Astrocyte (in vitro differentiated cells and primary cell): ENCODE measurements around the gene C10orf105. TPM values are rescaled to one million over a fixed set of nuclear protein-coding genes. Genes with fewer than 3 reads are reported as not detected.

Experiments
- DNase-seq: peaks from one replicate; pipeline ENCODE4 v3.0.0-alpha.2; 2010; ENCODE audit warnings: low read depth
- FAIRE-seq: peaks from 2 replicates; lab custom pipeline; 2011; peaks lifted over from hg19 to GRCh38; lab: Jason Lieb, UNC
- H2AFZ ChIP-seq: 2 replicates; pipeline ENCODE4 v1.6.0; 2012; ENCODE audit warnings: low read depth, low read length, inconsistent platforms
- H3K27ac ChIP-seq: 2 replicates; pipeline ENCODE4 v1.5.1; 2011; ENCODE audit warnings: low read depth, low read length, inconsistent platforms
- H3K27me3 ChIP-seq: 2 replicates; pipeline ENCODE4 v1.6.0; 2011; ENCODE audit warnings: low read length, inconsistent platforms; ENCODE audit not compliant: insufficient read depth
- H3K36me3 ChIP-seq: 2 replicates; pipeline ENCODE4 v1.5.1; 2011; ENCODE audit warnings: low read length, inconsistent platforms; ENCODE audit not compliant: insufficient read depth
- H3K4me1 ChIP-seq: 2 replicates; pipeline ENCODE4 v1.5.1; 2011; ENCODE audit warnings: low read length, inconsistent platforms; ENCODE audit not compliant: insufficient read depth
- H3K4me2 ChIP-seq: 2 replicates; pipeline ENCODE4 v1.6.0; 2012; ENCODE audit warnings: low read length, inconsistent platforms
- H3K4me3 ChIP-seq: 2 replicates; pipeline ENCODE4 v1.5.1; 2011; ENCODE audit warnings: low read depth, mild to moderate bottlenecking, low read length, inconsistent platforms; ENCODE audit not compliant: insufficient read depth
- H3K79me2 ChIP-seq: 2 replicates; pipeline ENCODE4 v1.6.0; 2012; ENCODE audit warnings: mild to moderate bottlenecking, low read length, inconsistent platforms; ENCODE audit not compliant: insufficient read depth
- H3K9ac ChIP-seq: 2 replicates; pipeline ENCODE4 v1.6.0; 2012; ENCODE audit warnings: mild to moderate bottlenecking, low read length, inconsistent platforms
- H3K9me3 ChIP-seq: 2 replicates; pipeline ENCODE4 v1.5.1; 2012; ENCODE audit warnings: low read depth, mild to moderate bottlenecking, low read length, inconsistent platforms; ENCODE audit not compliant: insufficient read depth
- H4K20me1 ChIP-seq: 2 replicates; pipeline ENCODE4 v1.6.0; 2012; ENCODE audit warnings: low read length, inconsistent platforms; ENCODE audit not compliant: insufficient read depth
- H3K27ac Mint-ChIP-seq: one replicate; pipeline ENCODE4 v1.8.0; 2021; ENCODE audit warnings: mild to moderate bottlenecking, mixed read lengths; ENCODE audit not compliant: unreplicated experiment
- H3K27me3 Mint-ChIP-seq: one replicate; pipeline ENCODE4 v1.8.0; 2021; ENCODE audit warnings: low read depth, mixed read lengths; ENCODE audit not compliant: unreplicated experiment
- H3K36me3 Mint-ChIP-seq: one replicate; pipeline ENCODE4 v1.8.0; 2021; ENCODE audit warnings: low read depth, mixed read lengths; ENCODE audit not compliant: unreplicated experiment
- H3K4me1 Mint-ChIP-seq: one replicate; pipeline ENCODE4 v1.8.0; 2021; ENCODE audit warnings: low read depth, mixed read lengths; ENCODE audit not compliant: unreplicated experiment
- H3K4me3 Mint-ChIP-seq: one replicate; pipeline ENCODE4 v1.8.0; 2021; ENCODE audit warnings: mild to moderate bottlenecking, moderate library complexity, mixed read lengths; ENCODE audit not compliant: unreplicated experiment
- H3K9me3 Mint-ChIP-seq: one replicate; pipeline ENCODE4 v1.8.0; 2021; ENCODE audit warnings: mild to moderate bottlenecking, mixed read lengths; ENCODE audit not compliant: unreplicated experiment
- EZH2 ChIP-seq: IDR thresholded peaks from 2 replicates; pipeline ENCODE4 v1.6.1; 2012; ENCODE audit warnings: mild to moderate bottlenecking, low read length, inconsistent platforms; ENCODE audit not compliant: insufficient read depth
- total RNA-seq: library from RNA; stranded (reverse); gene quantifications from 2 replicates; pipeline ENCODE4 v1.2.1, GENCODE V29; 2021
- TF ChIP-seq, protein P1 (sequence below): IDR thresholded peaks from 2 replicates; pipeline ENCODE4 v1.5.1; 2011; ENCODE audit warnings: low read depth, mild to moderate bottlenecking, inconsistent platforms, low read length, moderate library complexity; ENCODE audit not compliant: insufficient read depth

Gene C10orf105
- total RNA-seq, 1 donor from 2014 or later = not detected

DNA sequence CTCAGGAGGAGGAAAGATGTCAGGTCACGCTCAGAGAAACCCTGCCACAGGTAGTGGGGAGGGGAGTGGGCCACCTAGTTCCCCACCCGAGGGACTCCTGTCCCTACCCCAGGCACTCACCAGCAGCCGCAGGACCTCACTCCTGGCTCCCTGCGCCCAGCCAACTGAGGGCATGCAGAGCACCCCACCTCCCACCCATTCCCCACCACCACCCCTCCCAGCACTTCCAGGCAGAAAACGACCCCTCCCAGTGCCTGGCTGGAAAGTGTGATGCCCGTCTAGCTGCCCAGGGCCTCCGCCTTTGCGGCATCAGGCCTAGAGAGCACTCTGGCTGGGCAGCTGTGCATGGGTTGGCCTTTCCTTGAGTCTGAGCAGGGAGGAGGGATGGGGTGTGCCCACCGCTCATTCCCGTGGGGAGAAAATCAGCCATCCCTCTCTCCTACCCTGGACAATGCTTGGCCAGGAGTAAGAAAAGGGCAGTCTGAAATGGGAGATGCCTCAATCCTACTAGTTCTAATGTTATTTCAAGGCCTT, 1.3 kb downstream of the C10orf105 start:
- H3K4me1 Mint-ChIP-seq = peaks cover 6% of the 10 kb centered on the region
- FAIRE-seq (no peak), DNase-seq (no peak)
- H3K36me3 ChIP-seq = no peaks in the 10 kb centered on the region
- peaks cover 6% of the 10 kb centered on the region for H3K9me3 Mint-ChIP-seq
- no peak overlapping the region for H3K4me2 ChIP-seq
- H3K27ac Mint-ChIP-seq = no peak overlapping the region
- peaks cover 5% of the 10 kb centered on the region for H3K4me1 ChIP-seq
- no peaks in the 10 kb centered on the region for H4K20me1 ChIP-seq
- H3K79me2 ChIP-seq = no peaks in the 10 kb centered on the region
- no peaks in the 10 kb centered on the region for H3K36me3 Mint-ChIP-seq
- H3K9ac ChIP-seq = no peak overlapping the region
- H3K4me3 Mint-ChIP-seq = no peak overlapping the region
- H3K9me3 ChIP-seq = no peaks in the 10 kb centered on the region
- TF ChIP-seq EZH2 = no peak
- TF ChIP-seq, protein P1, sequence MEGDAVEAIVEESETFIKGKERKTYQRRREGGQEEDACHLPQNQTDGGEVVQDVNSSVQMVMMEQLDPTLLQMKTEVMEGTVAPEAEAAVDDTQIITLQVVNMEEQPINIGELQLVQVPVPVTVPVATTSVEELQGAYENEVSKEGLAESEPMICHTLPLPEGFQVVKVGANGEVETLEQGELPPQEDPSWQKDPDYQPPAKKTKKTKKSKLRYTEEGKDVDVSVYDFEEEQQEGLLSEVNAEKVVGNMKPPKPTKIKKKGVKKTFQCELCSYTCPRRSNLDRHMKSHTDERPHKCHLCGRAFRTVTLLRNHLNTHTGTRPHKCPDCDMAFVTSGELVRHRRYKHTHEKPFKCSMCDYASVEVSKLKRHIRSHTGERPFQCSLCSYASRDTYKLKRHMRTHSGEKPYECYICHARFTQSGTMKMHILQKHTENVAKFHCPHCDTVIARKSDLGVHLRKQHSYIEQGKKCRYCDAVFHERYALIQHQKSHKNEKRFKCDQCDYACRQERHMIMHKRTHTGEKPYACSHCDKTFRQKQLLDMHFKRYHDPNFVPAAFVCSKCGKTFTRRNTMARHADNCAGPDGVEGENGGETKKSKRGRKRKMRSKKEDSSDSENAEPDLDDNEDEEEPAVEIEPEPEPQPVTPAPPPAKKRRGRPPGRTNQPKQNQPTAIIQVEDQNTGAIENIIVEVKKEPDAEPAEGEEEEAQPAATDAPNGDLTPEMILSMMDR = no peak
- no peak overlapping the region for H2AFZ ChIP-seq
- no peak overlapping the region for H3K4me3 ChIP-seq
- H3K27ac ChIP-seq = no peak overlapping the region
- H3K27me3 Mint-ChIP-seq = peaks cover 47% of the 10 kb centered on the region
- H3K27me3 ChIP-seq = peaks cover 11% of the 10 kb centered on the region

DNA sequence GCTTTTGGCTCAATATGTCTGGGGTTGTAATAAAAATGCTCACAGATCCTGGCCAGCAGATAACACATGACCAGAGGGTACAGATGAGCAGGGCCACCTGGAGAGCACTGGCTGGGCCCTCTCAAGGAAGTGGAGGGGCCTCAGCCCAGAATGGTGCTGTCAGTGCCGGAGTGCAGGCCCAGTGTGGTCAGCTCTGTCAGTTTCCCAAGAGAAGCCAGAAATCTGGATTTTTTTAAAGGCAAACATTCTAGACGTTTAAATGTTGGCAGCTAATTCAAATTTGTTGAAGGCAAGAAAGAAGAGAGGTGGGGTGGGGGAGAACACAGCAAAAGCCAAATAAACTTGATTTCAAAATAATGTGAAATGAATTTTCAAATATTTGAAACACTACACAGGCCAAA, 2.0 kb downstream of the C10orf105 start:
- no peak for FAIRE-seq
- H3K27ac Mint-ChIP-seq = no peak overlapping the region
- no peak for TF ChIP-seq EZH2

DNA sequence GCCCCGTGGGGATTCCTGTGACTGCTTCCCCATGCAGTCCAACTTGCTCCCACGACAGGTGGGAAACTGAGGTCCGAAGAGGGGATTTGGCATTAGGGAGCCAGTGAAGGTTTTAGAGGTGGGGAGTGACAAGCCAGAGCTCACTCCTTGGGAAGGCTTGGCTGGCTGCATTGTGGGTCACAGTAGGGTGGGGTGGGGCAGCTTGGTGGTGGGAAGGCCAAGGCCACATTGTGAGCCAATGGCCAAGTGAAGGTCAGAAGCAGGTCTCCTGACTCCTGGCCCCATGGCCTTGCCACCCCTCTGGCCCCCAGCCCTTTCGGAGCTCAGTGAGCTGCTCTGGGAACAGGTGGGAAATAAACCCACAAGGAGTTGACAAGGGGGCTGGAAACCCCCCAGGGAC, 2.5 kb downstream of the C10orf105 start:
- FAIRE-seq (no peak), DNase-seq (no peak)
- peaks cover 7% of the 10 kb centered on the region for H3K4me1 ChIP-seq
- H3K4me3 Mint-ChIP-seq = no peak overlapping the region
- no peak overlapping the region for H3K4me3 ChIP-seq
- no peak overlapping the region for H2AFZ ChIP-seq
- H3K9me3 Mint-ChIP-seq = peaks cover 6% of the 10 kb centered on the region
- no peaks in the 10 kb centered on the region for H4K20me1 ChIP-seq
- H3K27me3 ChIP-seq = peaks cover 11% of the 10 kb centered on the region
- TF ChIP-seq, protein P1 = no peak
- no peak for TF ChIP-seq EZH2
- H3K9me3 ChIP-seq = no peaks in the 10 kb centered on the region
- H3K27me3 Mint-ChIP-seq = peaks cover 40% of the 10 kb centered on the region
- H3K36me3 Mint-ChIP-seq = no peaks in the 10 kb centered on the region
- no peaks in the 10 kb centered on the region for H3K36me3 ChIP-seq
- H3K9ac ChIP-seq = no peak overlapping the region
- H3K4me2 ChIP-seq = no peak overlapping the region
- H3K27ac Mint-ChIP-seq = no peak overlapping the region
- H3K27ac ChIP-seq = no peak overlapping the region
- no peaks in the 10 kb centered on the region for H3K79me2 ChIP-seq
- H3K4me1 Mint-ChIP-seq = peaks cover 6% of the 10 kb centered on the region

More for the DNA sequence above, 2.0 kb downstream of the C10orf105 start:
- Histone ChIP-seq H3K4me2 (no peak overlapping the region), H3K27ac (no peak overlapping the region), H3K4me1 (peaks cover 7% of the 10 kb centered on the region), H3K79me2 (no peaks in the 10 kb centered on the region), H3K27me3 (peaks cover 11% of the 10 kb centered on the region), H3K4me3 (no peak overlapping the region), H3K9me3 (no peaks in the 10 kb centered on the region), H3K9ac (no peak overlapping the region), H3K36me3 (no peaks in the 10 kb centered on the region), H2AFZ (no peak overlapping the region), H4K20me1 (no peaks in the 10 kb centered on the region)
- peaks cover 6% of the 10 kb centered on the region for H3K4me1 Mint-ChIP-seq
- peaks cover 45% of the 10 kb centered on the region for H3K27me3 Mint-ChIP-seq
- peaks cover 6% of the 10 kb centered on the region for H3K9me3 Mint-ChIP-seq
- no peaks in the 10 kb centered on the region for H3K36me3 Mint-ChIP-seq
- no peak for DNase-seq
- H3K4me3 Mint-ChIP-seq = no peak overlapping the region
